NCI-H1105 (cell line): ENCODE measurements around the gene EPB42.
"Not testable (repeated sequence)": the region's sequence is repeated elsewhere in the genome, so short reads cannot be mapped to it uniquely, and the experiment has no call there.

Experiments
- DNase-seq: peaks from one replicate; lab custom pipeline; 2025; lab: John Stamatoyannopoulos, UW

The EPB42 gene

DNA sequence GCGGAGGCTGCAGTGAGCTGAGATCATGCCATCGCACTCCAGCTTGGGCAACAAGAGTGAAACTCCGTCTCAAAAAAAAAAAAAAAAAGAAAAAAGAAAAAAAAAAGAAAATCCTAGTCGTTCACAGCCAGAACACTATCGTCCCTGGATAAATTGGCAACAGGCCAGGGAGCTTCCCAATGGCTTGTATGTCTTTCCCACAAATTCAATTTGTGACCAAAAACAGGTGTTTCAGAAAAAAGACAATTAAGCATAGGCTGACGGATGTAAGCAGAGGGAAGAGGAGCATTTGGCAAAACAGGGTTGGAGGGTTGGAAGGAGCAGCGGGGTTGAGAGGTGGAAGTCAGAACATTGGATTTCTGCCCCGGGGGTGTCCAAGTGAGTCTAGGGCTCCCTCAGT is 8.5 kb downstream of the EPB42 start:
- no peak for DNase-seq

DNA sequence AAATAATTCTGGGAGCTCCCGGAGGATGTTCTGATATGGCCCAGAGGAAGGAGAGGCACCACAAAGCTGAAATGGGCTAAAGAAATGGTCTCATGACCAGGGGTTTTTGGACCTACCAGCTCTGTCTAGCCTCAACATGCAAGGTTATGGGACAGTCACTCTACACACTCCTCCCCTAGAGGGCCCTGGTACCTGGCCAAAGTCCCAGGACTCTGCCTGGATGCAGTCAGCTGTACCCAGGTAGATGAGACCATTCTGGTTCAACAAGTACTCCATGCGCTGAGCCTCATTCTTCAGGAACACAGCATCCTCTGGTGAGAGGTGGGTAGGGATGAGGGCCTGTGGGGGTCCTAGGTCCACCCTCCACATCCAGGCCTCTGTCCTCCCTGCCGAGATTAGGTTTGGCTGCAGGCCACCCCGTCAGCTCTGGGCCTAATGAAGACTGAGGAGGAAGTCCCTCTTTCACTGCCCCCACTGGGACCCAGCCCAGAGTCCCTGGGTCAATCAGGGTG is 9.5 kb downstream of the EPB42 start:
- no peak for DNase-seq

DNA sequence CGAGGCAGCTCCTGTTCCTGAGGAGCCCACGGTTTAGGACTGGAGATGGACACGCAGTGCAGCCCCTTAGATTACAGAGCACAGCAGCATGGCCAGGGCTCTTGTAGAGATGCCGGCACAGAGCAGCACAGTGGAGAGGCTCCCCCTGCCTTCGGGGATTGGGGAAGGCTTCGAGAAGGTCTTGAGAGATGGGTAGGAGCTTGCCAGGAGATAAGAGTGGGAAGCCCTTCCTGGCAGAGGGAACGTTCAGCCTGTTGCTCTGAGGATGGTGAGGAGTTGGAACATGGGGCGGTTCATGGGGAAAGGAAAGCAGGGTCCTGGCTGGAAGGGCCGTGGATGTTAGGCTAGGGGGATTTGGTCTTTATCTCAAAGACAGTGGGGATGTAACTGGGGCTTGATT is 10.0 kb downstream of the EPB42 start:
- no peak for DNase-seq

DNA sequence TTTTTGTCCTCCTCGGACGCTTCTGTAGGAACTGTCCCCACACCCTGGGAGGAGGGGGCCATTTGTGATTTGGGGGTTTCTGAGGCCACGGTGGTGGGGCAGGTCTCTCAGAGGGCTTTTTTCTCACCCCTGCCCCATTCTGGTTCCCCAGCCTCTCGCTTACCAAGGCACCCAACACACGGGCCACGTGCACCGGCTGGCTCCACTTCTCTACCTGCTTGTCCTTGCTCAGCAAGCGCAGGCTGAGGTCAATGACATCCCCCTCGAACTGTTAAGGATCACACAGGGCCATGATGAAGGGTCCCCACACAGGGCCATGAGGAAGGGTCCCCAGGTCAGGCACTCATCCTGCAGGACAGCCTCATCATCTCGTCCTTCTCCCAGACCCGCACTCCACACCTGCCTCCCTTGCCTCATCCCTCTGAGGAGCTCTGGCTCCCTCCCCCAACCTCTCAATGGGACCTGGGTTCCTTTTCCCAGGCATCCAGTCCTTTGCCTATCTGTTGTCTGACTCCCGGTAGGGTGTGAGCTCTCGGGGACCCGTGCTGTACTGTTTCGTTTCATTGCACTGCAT is 10.6 kb downstream of the EPB42 start:
- DNase-seq, result no peak

DNA sequence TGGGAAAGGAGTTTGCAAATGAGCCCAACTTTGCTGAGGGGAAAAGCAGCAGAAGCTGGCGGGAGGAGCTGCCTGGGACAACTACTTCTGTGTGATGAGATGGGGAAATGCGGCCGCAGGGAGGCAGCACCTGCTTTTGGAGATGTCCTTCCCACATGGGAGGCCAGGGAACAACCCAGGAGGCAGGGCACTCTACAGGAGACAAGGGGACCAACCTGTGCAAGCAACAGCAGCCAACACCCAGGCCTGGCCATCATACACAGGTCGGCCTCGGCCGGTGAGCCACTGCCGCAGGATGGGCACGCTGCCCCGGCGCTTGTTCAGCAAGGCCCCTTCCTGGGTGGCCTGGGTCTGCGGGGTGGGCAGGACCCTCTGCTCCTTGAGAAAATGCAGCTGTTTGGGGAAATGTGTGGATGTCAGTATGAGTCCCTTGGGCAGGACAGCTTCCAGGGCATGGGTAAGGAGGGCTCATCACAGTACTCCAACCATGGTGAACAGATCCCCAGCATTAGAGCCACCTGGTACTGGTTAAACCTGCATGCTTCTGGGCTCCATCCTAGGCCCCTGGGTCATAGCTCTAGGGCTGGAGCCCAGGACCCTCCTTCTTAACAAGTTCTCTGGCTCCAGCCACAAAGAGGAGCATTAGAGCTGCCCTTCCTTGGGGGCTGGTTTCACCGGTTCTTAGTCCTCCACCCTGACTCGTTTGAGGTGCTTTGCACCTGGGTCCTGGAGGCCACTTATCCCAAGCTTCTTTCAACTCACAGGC is 11.6 kb downstream of the EPB42 start:
- DNase-seq, result no peak

DNA sequence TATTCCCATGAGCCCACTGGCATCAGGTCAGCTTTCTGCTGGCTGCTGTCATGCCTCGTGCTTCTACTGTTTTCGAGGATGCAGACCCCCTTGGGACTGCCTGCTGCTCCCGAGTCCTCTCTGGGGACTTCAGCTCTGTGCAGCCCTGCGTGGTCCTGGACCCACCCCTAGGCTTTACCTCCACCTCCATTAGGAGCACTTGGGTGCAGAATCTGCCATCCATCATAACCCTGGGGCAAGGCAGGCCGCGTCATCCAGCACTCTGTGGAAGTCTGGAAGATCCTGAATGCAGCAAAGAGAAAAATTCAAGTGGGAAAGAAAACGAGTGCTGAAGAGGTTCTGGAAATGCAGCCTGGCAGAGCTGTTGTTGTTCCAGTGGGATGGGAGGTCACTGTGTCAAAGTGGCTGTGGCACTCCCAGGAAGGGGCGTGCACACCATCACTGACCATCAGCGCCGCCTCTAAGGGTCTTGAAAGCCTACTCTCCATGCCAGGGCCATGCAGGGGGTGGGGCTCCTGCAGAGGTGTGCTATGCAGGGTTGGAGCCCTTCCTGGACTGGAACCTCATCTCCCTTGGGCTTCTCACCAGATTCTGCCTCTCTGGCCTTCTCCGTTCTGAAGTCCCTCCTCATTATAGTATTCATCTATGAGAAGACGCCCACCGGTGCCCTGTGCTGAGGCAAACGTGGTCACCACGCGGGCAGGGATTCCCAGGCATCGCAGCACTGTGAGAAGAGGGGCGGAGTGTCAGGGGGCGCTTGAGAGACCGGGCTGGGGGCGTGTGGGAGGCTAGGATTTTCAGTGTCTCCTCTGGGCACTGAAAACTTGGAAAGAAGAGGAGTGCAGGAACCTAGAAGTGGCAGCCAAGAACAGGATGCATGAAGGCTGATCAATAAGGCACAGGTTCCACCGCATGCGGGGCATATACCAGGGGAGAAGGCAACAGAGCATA is 12.5 kb downstream of the EPB42 start:
- no peak for DNase-seq

DNA sequence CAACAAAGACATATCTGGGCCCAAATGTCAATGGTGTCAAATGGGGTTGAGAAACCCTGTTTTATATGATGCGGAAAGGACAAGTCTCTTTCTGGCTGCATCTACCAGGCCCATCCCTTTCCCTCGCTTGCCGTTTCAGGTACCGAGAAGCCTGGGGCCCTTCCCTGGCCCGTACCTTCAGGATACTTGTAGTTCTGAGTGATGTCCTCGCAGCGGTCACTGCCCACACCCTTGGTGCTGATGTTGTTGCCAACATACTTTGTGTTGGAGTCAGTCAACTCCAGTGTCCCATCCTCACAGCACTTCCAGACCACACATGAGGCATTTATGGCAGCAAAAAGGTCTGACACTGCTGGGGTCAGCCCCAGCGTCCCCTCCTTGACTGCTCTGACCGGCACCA is 13.8 kb downstream of the EPB42 start:
- DNase-seq, result no peak

DNA sequence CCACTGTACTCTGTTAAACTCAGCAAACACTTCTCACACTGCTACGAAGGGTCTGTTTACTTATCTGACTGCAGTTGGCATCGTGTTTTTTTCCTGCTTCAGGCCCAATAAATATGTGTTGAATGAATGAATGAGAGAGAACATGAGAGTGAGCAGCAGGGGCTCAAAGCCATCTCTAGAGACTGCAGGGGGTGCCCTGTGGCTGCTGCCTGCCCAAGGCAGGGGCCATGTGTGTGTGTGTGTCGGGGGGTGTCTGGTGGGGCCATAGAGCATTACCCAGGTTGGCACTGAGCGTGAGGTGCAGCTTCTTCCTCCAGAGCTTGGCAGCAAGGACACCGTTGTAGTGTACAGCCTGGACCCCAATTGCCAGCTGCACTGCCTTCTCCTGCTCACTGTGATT is 14.8 kb downstream of the EPB42 start:
- DNase-seq, result no peak

DNA sequence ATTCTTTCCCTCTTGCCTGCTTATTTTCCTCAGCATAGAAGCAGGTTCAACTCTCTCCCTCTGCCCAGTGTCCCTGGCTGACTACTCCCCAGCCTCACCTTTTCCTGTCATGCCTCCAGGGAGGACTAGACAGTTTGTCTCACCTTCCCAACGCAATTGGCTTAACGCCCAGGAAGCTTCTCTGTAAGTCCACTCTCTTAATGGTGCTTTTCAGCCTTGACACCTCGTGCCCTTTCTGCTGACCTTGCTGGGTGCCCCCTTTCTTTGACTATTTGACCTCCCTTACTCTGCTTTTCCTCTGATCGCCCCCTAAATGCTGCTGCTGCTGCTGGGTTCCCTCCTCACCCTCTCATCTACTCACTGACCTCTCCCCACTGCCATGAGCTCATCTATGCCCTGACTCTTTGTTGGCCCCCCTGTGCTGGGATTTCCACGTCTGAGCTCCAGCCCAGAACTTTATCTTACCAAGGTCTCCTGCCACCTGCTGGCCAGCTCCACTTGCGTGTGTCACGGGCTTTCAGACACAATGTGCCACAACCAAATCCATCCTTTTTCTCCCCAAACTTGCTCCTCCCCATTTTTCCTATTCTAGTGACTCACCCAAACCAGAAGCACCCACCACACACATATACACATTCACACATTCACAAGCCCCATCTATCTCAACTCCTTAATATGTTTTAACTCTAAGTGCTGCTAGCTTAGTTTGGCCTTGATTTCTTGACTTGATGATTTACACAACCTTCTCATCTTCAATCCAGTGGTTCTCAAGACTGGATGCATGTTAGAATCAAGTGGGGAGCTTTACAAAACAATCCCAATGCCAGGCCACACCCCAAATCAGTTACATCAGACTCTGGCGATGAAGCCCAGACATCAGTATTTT is 16.6 kb downstream of the EPB42 start:
- DNase-seq, result no peak

DNA sequence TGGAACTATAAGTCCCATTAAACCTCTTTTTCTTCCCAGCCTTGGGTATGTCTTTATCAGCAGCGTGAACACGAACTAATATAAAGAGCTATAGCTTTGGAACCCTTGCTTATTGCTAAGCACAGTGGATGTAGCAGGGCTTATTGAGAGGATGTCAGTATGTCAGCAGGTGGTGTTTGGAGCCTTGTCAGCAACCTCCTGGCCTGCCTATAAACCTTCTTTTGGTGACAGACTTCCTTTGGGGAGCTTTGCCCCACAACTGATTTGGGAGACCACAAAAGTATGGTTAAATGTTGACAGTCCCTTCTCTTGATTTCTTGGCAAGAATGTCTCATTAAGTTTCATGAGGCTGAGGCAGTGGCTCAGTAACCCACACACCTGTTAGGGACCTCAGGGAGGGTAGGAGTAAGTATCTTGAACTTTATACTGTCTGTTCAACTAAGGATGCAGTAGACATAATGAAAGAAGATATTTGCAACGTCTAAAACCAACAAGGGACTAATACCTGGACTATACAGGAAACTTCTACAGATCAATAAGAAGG is 20.8 kb downstream of the EPB42 start:
- DNase-seq, result no peak

DNA sequence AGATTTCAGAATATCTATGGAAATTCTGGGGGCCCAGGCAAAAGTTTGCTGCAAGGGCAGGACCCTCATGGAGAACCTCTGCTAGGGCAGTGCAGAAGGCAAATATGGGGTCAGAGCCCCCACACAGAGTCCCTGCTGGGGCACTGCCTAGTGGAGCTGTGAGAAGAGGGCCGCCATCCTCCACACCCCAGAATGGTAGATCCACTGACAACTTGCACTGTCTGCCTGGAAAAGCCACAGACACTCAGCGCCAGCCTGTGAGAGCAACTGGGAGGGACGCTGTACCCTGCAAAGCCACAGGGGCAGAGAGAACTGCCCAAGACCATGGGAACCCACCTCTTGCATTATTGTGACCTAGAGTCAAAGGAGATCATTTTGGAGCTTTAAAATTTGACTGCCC is 21.8 kb downstream of the EPB42 start:
- no peak for DNase-seq

DNA sequence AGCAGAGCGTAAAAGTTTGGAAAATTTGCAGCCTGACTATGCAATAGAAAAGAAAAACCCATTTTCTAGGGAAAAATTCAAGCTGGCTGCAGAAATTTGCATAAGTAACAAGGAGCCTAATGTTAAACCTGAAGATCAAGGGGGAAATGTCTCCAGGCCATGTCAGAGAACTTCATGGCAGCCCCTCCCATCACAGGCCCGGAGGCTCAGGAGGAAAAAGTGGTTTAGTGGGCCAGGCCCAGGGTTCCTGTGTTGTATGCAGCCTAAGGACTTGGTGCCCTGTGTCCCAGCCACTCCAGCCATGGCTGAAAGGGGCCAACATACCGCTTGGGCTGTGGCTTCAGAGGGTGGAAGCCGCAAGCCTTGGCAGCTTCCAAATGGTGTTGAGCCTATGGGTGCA is 22.3 kb downstream of the EPB42 start:
- DNase-seq, result not testable (repeated sequence)

DNA sequence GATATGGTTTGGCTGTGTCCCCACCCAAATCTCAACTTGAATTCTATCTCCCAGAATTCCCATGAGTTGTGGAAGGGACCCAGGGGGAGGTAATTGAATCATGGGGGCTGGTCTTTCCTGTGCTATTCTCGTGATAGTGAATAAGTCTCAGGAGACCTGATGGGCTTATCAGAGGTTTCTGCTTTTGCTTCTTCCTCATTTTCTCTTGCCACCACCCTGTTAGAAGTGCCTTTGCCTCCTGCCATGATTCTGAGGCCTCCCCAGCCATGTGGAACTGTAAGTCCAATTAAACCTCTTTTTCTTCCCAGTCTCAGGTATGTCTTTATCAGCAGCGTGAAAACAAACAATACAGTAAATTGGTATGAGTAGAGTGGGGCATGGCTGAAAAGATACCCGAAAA is 23.0 kb downstream of the EPB42 start:
- DNase-seq, result not testable (repeated sequence)

DNA sequence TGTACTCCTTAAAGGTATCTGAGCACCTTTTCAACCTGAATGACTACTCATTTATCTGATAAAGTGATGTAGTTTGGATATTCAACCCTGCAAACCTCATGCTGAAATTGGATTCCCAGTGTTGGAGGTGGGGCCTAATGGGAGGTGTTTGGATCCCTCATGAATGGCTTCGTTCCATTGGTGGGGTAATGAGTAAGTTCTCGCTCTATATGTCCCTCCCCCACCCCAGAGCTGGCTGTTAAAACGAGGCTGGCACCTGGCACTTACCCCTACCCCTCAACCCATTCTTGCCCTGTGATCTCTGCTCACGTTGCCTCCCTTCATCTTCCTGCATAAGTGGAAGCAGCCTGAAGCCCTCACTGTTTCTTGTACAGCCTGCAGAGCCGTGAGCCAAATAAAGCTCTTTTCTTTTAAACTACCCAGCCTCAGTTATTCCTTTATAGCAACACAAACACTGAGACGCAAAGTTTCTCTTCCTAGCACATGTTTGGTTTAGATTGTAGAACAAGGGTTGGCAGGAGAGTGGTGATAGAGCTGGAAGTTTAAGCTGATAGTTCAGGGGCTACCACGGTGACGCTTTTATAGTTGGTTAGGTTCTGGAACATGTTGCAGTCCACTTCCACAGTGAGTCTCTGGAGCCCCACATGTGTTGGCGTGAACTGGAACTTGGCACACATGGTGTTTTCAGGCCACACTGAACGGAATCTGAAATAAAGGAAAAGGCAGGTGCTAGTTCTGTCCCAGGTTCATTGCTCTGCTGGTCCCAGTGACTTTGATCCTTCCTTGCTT is 23.9 kb downstream of the EPB42 start:
- no peak for DNase-seq

DNA sequence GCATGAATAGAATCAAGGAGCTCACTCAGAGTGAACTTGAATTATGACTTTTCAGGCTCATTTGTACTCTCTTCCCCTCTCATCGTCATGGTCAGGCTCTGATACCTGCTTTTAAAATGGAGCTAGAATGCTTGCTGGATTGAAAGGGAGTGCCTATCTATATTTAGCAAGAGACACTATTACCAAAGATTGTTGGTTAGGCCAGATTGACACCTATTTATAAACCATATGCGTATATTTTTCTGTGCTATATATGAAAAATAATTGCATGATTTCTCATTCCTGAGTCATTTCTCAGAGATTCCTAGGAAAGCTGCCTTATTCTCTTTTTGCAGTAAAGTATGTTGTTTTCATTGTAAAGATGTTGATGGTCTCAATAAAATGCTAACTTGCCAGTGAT is 26.0 kb downstream of the EPB42 start:
- DNase-seq, result no peak

DNA sequence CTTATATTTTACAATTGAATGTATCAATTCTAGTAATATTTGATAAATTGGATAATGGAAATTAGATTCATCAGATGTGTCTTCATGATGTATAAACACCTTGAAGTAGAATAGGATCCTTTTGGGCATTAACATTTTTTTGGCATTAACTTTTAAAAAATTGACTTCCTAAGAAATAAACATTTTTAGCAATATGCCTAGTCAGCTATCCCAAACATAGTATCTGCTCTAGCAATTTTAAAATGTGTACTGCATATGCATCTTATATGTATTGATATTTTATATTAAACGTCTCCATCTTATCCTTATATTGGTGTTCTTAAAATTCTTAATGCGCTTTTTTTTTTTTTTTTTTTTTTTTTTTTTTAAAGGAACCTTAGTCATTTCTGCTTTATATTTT is 27.1 kb downstream of the EPB42 start:
- no peak for DNase-seq

DNA sequence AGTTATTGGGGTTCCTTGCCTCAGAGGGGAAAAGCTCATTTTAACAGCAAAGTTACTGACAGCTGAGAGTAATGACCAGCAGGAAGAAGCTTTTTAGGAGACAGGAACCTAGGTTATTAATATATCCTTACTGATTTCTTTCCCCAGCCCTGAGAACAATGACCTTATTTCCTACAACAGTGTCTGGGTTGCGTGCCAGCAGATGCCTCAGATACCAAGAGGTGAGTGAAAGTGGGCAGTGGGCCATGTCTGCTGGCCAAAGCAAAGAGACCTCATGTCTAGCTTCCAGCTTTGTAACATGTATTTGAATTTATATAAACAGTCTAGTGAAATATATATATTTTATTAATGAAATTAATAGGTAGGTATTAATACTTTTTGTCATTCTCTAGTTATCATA is 30.6 kb downstream of the EPB42 start:
- no peak for DNase-seq

DNA sequence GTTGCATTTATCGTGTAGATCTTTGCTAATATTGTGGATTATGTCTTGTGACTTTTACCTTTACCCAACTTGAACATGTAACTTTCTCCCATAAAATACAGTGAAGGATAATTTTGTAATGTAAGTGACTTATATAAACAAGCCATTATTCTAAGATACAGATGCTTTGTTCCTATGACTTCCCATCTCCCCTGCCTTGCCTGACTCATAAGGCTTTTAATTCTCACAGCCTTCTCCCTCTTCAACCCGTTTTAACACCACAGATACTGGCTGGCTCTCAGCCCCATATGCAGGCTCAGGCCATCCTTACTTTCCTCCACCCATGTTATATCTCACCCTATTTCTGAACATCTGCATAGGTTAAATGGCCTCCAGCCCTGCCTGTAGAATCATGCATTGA is 31.5 kb downstream of the EPB42 start:
- DNase-seq, result no peak

DNA sequence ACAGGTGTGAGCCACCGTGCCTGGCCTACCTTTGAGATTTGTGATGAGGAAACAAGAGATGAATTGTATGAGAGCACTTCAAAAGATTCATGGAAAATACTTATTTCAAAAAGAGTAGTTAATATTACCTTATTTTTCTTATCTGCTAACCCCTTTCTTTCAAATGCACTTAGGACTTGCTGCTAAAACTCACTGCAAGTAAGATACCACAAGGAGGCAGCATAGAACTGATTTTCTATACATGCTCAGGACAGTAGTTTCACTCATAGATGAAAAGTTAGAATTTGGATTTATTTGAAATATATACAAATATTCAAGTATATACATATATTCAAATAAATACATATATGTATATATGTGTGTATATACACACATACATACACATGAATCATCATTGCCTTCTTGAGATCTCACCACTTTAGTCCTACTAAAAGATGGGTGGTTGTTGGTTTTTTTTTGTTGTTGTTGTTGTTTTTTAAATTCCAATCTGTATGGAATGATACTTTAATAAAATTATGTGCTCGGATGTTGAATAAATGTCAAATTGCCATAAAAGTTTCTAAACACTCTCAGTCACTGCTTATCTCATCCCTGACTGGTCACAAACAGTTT is 33.2 kb downstream of the EPB42 start:
- no peak for DNase-seq

DNA sequence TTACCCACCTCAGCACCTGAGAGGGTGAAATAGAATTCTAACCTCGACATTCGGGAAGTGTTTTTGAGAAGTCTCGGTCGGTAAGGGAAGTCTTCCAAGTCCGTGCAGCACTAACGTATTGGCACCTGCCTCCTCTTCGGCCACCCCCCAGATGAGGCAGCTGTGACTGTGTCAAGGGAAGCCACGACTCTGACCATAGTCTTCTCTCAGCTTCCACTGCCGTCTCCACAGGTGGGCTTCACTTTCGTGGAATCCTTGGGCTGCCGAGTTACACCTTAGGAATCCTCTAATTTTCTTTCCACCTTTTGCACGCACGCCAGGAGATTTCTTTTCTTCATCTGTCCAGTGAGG is 34.8 kb downstream of the EPB42 start:
- no peak for DNase-seq
